Heart right ventricle (tissue), 16 donors: ENCODE data around the gene NUP214. TPM values are rescaled to one million over a fixed set of nuclear protein-coding genes. Genes with fewer than 3 reads are reported as not detected.
A peak's percentile ranks its signal among the peaks of the same experiment; 100 is the strongest.
"Not testable (repeated sequence)": the region's sequence is repeated elsewhere in the genome, so short reads cannot be mapped to it uniquely, and the experiment has no call there.

Experiments
- ATAC-seq, 8 donors: fragments of 200-7000 bp; cut with Tn5 transposase; one replicate each; pipeline ENCODE4 v1.9.1; 2020; ENCODE audit warnings: mild to moderate bottlenecking in 8 of 8, moderate library complexity in 8 of 8, moderate number of reproducible peaks in 1 of 8
- DNase-seq, 2 donors: peaks; one replicate each; pipeline ENCODE4 v3.0.0-alpha.2; 2020
- H3K27ac ChIP-seq, 10 donors: fragments of 200-600 bp; sonication (generic) in 2 of 10; one replicate each; pipeline versions ENCODE4 v1.5.0 to v1.8.0; 2020 to 2022; ENCODE audit warnings: mild to moderate bottlenecking in 3 of 10
- H3K27me3 ChIP-seq, 7 donors: fragments of 200-600 bp; one replicate each; pipeline ENCODE4 v1.8.0; 2021 to 2022; ENCODE audit warnings: mild to moderate bottlenecking in 2 of 7
- H3K36me3 ChIP-seq, 9 donors: fragments of 200-600 bp; sonication (generic) in 1 of 9; one replicate each; pipeline versions ENCODE4 v1.5.0 to v1.8.0; 2020 to 2022; ENCODE audit warnings: mild to moderate bottlenecking in 2 of 9
- H3K4me1 ChIP-seq, 9 donors: fragments of 200-600 bp; sonication (generic) in 1 of 9; one replicate each; pipeline versions ENCODE4 v1.5.0 to v1.8.0; 2020 to 2022; ENCODE audit warnings: mild to moderate bottlenecking in 4 of 9
- H3K4me3 ChIP-seq, 10 donors: fragments of 200-600 bp; sonication (generic) in 2 of 10; one replicate each; pipeline versions ENCODE4 v1.5.0 to v1.8.0; 2020 to 2022; ENCODE audit warnings: mild to moderate bottlenecking in 7 of 10, moderate library complexity in 2 of 10
- H3K9me3 ChIP-seq, 11 donors: fragments of 200-600 bp in 10 of 11; sonication (generic) in 2 of 11; one replicate each; pipeline versions ENCODE4 v1.5.0 to v1.8.0; 2013 to 2022; ENCODE audit warnings: mild to moderate bottlenecking in 2 of 11, control low read depth in 1 of 11, moderate library complexity in 1 of 11
- WGBS, 2 donors: extraction: QIAGEN DNeasy Blood & Tissue Kit; methylation state at CpG; one replicate each; pipeline ENCODE4 v1.1.7; 2013; ENCODE audit warnings: inconsistent platforms in 1 of 2; 5-methylcytosine and 5-hydroxymethylcytosine counted together
- intact Hi-C, 10 donors: fragments of 100-400 bp; cut with DNase I; formaldehyde crosslinking; loops; one replicate each; pipeline versions ENCODE4 v1.11.1 to v1.14.2; 2022
- polyA plus RNA-seq, 2 donors: library from polyadenylated mRNA; stranded (reverse); fragments of 200-250 nt; gene quantifications; one replicate each; pipeline ENCODE4 v1.2.3, GENCODE V29; 2013
- total RNA-seq, 10 donors: library from RNA; stranded (reverse); fragmentation: NEBNext Ultra II Directional in 3 of 10; extraction: Animal tissue kit (Norgen Biotek cat#: 25700) in 3 of 10; gene quantifications; one replicate each; pipeline versions ENCODE4 v1.2.1 to v1.2.4, GENCODE V29; 2021 to 2023
- TF ChIP-seq, protein P1 (sequence below), 9 donors: fragments of 200-600 bp; sonication (generic) in 2 of 9; IDR thresholded peaks; one replicate each; pipeline versions ENCODE4 v1.5.0 to v1.8.0; 2021 to 2022; ENCODE audit warnings: antibody characterized with exemption in 9 of 9, mild to moderate bottlenecking in 5 of 9, moderate library complexity in 1 of 9
- donor health status: Arrhythmogenic right ventricular cardiomyopathy.
- donor health status: ischemic (EF 13 %, LVEDD 7.1; RV severe dilation, severe dysfunction).
- donor health status: healthy with polysubstance abuse.
- donor health status: DM: no; HTN: yes; CAD: no.
- donor health status: DM: no; HTN: no; CAD: no.
- donor health status: ischemic (EF 25% LVEDD 6.9; RV normal size, moderate dysfunction).
- donor health status: ischemic (EF 25% LVEDD 5.7; RV mildly dilated, moderate dysfunction).
- donor health status: healthy.
- donor health status: DM: yes; HTN: yes; CAD: no.
- donor health status: Ischemic cardiomyopathy.
- donor health status: ischemic (EF 35%, LVEDD 5.7; RV mildly dilated, moderate dysfunction).
- donor health status: nonischemic (EF 11% LVEDD 7.7; RV severe dilation, severe dysfunction).
- donor health status: DM: yes; HTN: yes; CAD: no.
- donor health status: PGD.
- donor health status: ischemic (EF 29% LVEDD 5.4; RV normal size, mild dysfunction).
- donor health status: nonischemic (EF 23%, LVEDD 6.1; RV moderate dilation, normal function).

Gene NUP214
- total and polyA plus RNA-seq, 12 donors, result 13.8 to 27.1 (median 22.9) TPM

DNA sequence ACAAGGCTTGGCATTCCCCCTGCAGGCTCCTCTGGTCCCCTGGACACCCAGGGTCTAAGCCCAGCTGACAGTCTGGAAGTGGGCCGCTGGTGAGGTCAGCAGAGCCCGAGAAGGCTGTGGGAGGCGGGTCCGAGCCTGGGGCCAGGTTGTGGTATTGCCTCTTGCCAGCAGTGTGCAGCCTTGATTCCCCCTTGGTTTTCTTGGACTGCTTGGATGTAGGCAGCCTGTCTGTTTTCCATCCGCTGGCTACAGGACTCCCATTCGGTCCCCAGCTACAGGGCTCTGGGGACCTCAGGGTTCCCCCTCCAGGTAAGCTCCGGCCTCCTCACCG is 27.5 kb upstream of the NUP214 start:
- DNase-seq, result peak; percentile 37 to 76
- peak overlapping the region in 8 of 10 donors; percentile 6 to 86 (median 80) for H3K27ac ChIP-seq
- H3K27me3 ChIP-seq, result peaks cover 0 to 47% (median 37%) of the 10 kb centered on the region in 7 donors
- peaks cover 9 to 68% (median 34%) of the 10 kb centered on the region in 9 donors for H3K4me1 ChIP-seq
- intact Hi-C loops, result no loop called here
- no peaks in the 10 kb centered on the region for H3K36me3 ChIP-seq
- WGBS, 2 donors, result 64 to 72% methylated on average over 8 of the region's 8 CpGs
- TF ChIP-seq, protein P1, sequence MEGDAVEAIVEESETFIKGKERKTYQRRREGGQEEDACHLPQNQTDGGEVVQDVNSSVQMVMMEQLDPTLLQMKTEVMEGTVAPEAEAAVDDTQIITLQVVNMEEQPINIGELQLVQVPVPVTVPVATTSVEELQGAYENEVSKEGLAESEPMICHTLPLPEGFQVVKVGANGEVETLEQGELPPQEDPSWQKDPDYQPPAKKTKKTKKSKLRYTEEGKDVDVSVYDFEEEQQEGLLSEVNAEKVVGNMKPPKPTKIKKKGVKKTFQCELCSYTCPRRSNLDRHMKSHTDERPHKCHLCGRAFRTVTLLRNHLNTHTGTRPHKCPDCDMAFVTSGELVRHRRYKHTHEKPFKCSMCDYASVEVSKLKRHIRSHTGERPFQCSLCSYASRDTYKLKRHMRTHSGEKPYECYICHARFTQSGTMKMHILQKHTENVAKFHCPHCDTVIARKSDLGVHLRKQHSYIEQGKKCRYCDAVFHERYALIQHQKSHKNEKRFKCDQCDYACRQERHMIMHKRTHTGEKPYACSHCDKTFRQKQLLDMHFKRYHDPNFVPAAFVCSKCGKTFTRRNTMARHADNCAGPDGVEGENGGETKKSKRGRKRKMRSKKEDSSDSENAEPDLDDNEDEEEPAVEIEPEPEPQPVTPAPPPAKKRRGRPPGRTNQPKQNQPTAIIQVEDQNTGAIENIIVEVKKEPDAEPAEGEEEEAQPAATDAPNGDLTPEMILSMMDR (IDR thresholded peaks at IDR 0.05), result no peak
- peak in 6 of 8 donors; percentile 14 to 53 (median 24) for ATAC-seq
- H3K4me3 ChIP-seq, result peak overlapping the region in 9 of 10 donors; percentile 47 to 83 (median 66)
- H3K9me3 ChIP-seq, result no peaks in the 10 kb centered on the region

DNA sequence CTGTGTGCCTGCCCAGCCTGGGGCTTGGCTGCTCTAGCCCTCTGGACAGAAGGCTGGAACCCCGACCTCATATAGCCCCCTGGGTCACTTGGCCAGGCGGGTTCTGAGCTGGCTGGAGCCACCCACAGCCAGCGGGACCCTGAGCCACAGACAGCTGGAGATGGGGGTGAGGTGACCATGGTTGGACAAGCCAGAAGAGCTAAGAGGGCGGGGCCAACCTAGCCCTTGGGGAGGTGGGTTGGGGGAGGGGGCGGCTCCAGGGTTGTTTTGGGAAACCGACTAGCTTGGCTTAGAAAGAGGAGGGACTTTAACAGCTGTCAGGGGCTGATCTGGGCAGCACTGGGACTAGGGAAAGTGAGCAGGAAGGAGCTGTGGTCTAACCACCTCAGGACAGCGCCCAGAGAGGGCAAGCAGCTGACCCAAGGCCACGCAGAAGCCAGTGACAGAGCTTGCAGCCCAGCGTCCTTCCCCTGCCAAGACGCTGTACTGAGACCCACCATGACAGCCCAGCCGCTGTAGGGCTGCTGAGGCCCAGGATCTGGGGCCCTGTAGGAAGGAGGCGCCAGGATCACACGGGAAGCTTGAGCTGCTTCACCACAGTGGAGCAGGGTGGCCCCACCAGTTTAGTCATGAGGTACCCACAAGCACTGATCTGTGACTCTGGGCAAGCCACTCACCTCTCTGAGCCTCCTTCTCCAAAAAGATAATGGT is 26.8 kb upstream of the NUP214 start:
- Histone ChIP-seq H3K27me3 (peaks cover 0 to 47% (median 37%) of the 10 kb centered on the region in 7 donors), H3K4me3 (peak overlapping the region in 9 of 10 donors; percentile 47 to 83 (median 66)), H3K4me1 (peaks cover 9 to 75% (median 36%) of the 10 kb centered on the region in 9 donors), H3K36me3 (no peaks in the 10 kb centered on the region), H3K27ac (peak overlapping the region in 8 of 10 donors; percentile 6 to 86 (median 80)), H3K9me3 (no peaks in the 10 kb centered on the region)
- intact Hi-C loops, result no loop called here
- TF ChIP-seq, protein P1 (IDR thresholded peaks at IDR 0.05), result no peak
- DNase-seq (peak; percentile 27 to 54), ATAC-seq (peak in 3 of 8 donors; percentile 2 to 24 (median 6))
- 71 to 77% methylated on average over 13 of the region's 13 CpGs for WGBS, 2 donors

DNA sequence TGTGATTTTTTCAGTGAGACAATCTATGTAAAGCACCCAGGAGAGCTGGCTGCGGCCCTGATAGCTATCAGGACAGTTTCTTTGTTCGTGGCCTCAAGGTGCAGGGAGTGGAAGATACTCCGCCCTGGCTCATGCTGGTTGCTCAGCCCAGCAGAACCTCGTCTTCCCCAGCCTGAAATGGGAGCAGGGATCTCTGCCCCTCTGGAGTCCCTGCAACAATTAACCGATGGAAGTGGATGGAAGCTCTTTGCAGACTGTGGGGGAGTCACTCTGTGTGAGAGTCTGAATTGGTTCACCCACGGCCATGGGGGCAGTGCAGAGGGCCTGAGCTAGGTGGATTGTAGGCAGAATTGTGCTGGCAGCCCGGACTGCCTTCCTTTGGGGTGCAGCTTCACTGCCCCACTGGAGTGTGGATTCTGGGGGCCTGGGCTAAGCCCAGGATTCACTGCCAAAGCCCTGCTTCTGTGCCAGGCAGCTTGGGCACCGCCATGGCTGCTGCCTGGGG is 26.2 kb upstream of the NUP214 start:
- Histone ChIP-seq H3K4me3 (peak overlapping the region in 1 of 10 donors; percentile 68), H3K27me3 (peaks cover 0 to 45% (median 30%) of the 10 kb centered on the region in 7 donors), H3K36me3 (no peaks in the 10 kb centered on the region), H3K27ac (peak overlapping the region in 5 of 10 donors; percentile 1 to 86 (median 81)), H3K9me3 (no peaks in the 10 kb centered on the region), H3K4me1 (peaks cover 9 to 76% (median 36%) of the 10 kb centered on the region in 9 donors)
- 80 to 92% methylated on average over 8 of the region's 8 CpGs for WGBS, 2 donors
- DNase-seq (no peak), ATAC-seq (no peak)
- intact Hi-C loops, result no loop called here
- TF ChIP-seq, protein P1 (IDR thresholded peaks at IDR 0.05), result no peak

DNA sequence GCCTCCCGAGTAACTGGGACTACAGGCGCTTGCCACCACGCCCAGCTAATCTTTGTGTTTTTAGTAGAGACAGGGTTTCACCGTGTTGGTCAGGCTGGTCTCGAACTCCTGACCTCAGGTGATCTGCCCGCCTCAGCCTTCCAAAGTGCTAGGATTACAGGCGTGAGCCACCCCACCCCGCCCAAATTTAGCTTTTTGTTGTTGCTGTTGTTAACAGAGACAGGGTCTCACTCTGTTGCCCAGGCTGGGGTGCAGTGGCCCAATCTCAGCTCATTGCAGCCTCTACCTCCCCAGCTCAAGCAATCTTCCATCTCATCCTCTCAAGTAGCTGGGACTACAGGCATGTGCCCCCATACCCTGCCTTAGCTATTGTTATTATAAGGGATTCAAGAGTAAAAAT is 25.5 kb upstream of the NUP214 start:
- H3K36me3 ChIP-seq, ATAC-seq, H3K4me3 ChIP-seq, DNase-seq, H3K9me3 ChIP-seq, intact Hi-C loops: not testable (repeated sequence)
- 94 to 97% methylated on average over 8 of the region's 8 CpGs for WGBS, 2 donors
- H3K27me3 ChIP-seq, result peaks cover 0 to 38% (median 24%) of the 10 kb centered on the region in 7 donors
- peak overlapping the region in 3 of 10 donors; percentile 33 to 85 (median 80) for H3K27ac ChIP-seq
- peaks cover 9 to 76% (median 36%) of the 10 kb centered on the region in 9 donors for H3K4me1 ChIP-seq
